Amniotic stem cell (primary cell): ENCODE data around the gene PNN.
"Not testable (repeated sequence)": the region's sequence is repeated elsewhere in the genome, so short reads cannot be mapped to it uniquely, and the experiment has no call there.

Experiments used
- DNase-seq: peaks from one replicate; lab custom pipeline; 2025; lab: John Stamatoyannopoulos, UW

PNN gene

DNA sequence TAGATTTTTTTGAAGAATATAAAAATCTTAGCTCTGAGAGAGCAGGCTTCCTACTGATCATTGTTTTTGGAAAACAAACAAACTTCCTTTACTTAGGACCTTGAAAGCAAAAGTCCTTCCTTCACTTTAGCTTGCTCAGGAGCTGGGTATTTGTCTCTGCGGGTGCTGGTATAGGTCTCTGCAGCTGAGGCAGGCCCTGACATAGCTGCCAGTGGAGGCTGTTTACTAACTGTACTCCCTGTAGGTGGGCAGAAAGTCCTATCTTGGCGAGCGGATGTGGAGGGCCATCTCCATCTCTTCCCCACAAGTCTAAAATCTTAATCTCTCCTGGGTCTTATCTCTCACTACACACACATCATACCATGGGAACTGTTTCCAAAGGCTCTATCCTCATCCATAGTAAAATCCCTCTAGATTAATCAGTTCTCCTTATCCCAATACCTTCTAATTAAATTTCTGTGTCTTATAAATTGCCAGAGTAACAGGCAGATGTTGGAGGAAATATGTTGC, 54.6 kb downstream of the PNN start:
- DNase-seq = no peak

GRCh38 chr14:39230416-39231035, 55.5 kb downstream of the PNN start:
- no peak for DNase-seq

- not testable (repeated sequence) for DNase-seq
These were observed 56.9 kb downstream of the PNN start for GRCh38 chr14:39231751-39232553.
